ENCODE data around the gene GLYATL2.

Gene GLYATL2

DNA sequence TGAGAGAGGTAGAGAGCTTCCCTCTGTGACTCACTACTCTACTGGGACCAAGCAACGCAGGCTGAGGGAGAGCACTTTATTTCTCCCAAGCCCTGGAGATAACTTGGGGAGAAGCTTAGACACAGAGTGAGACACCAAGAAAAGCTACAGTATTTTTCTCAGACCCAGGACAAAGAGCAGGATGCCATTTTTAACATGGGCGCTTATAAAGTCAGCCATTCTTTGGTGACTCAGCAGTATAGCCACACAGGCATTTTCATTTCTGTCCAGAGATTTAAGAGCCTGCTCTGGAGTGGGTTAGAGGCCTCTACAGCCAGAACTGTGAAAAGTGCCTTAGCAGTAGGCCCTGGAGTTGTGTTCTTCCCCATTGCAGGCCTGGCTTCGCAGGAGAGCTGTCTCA is 57.8 kb downstream of the GLYATL2 start:
- no peak overlapping the region for H3K4me3 ChIP-seq (ENCODE audit: low read depth, low read length)
- DNase-seq (ENCODE audit: low read depth) = no peak
- TF ChIP-seq, protein P1, sequence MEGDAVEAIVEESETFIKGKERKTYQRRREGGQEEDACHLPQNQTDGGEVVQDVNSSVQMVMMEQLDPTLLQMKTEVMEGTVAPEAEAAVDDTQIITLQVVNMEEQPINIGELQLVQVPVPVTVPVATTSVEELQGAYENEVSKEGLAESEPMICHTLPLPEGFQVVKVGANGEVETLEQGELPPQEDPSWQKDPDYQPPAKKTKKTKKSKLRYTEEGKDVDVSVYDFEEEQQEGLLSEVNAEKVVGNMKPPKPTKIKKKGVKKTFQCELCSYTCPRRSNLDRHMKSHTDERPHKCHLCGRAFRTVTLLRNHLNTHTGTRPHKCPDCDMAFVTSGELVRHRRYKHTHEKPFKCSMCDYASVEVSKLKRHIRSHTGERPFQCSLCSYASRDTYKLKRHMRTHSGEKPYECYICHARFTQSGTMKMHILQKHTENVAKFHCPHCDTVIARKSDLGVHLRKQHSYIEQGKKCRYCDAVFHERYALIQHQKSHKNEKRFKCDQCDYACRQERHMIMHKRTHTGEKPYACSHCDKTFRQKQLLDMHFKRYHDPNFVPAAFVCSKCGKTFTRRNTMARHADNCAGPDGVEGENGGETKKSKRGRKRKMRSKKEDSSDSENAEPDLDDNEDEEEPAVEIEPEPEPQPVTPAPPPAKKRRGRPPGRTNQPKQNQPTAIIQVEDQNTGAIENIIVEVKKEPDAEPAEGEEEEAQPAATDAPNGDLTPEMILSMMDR (IDR thresholded peaks at IDR 0.05; ENCODE audit: insufficient read depth, low read depth, low read length, missing control alignments) = no peak

DNA sequence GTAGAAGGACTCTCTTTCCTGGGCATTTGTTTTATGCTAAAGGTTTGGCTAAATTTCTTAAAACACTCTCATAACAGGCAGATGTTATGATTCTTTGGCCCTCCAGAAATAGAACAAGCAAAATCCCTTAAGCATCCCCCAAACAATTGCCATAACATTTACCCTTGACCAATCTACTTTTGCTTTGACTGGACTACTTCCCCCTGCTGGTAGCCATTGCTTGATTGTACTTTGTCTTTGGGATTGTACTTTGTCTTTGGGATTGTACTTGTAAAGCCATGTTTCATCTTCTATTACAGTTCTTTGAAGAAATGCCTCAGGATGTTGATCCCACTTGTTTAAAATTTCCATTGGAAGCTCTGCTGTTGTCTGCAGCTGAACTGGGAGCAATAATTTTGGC is 59.5 kb downstream of the GLYATL2 start:
- no peak overlapping the region for H3K4me3 ChIP-seq (ENCODE audit: low read depth, low read length)
- peak; percentile 35 for DNase-seq (ENCODE audit: low read depth)
- TF ChIP-seq, protein P1 (IDR thresholded peaks at IDR 0.05; ENCODE audit: insufficient read depth, low read depth, low read length, missing control alignments) = peak; percentile 23
